K562 (cell line): ENCODE results near the gene HOXD9.

Experiments
- ELF1 ChIP-seq: fragments of 200-800 bp; sonication (Bioruptor generic); IDR thresholded peaks from 2 replicates; pipeline ENCODE4 v1.6.1; 2016; ENCODE audit warnings: missing genetic modification characterization, missing compliant biosample characterization
- HCFC1 ChIP-seq: IDR thresholded peaks from 2 replicates; pipeline ENCODE4 v1.6.1; 2012; ENCODE audit warnings: low read depth, low read length, improper control_type of control experiment
- SPI1 ChIP-seq: IDR thresholded peaks from 2 replicates; pipeline ENCODE4 v1.6.1; 2011; ENCODE audit warnings: low read depth, low read length, control low read depth, borderline replicate concordance
- TOE1 ChIP-seq, 2 experiments: fragments of 450-650 bp in 1 of 2; sonication (generic) in 1 of 2; formaldehyde crosslinking in 1 of 2; IDR thresholded peaks; 2 replicates each; pipeline versions ENCODE4 v1.7.1 to v1.8.0; 2016 to 2022; ENCODE audit warnings: borderline replicate concordance in 2 of 2, mild to moderate bottlenecking in 2 of 2, antibody characterized with exemption in 1 of 2, inconsistent platforms in 1 of 2, low read depth in 1 of 2, missing genetic modification reagents in 1 of 2, moderate library complexity in 1 of 2
- YY1 ChIP-seq, 3 experiments: IDR thresholded peaks; 2 replicates each; pipeline ENCODE4 v1.6.1; 2011; ENCODE audit warnings: low read length in 2 of 3, mild to moderate bottlenecking in 2 of 3, moderate library complexity in 2 of 3, borderline replicate concordance in 1 of 3, control low read depth in 1 of 3, low read depth in 1 of 3; ENCODE audit not compliant: insufficient read depth in 3 of 3, insufficient replicate concordance in 2 of 3, control insufficient read depth in 1 of 3, insufficient read length in 1 of 3; ENCODE audit errors: extremely low read depth in 1 of 3
- TF ChIP-seq, protein P1 (sequence below): sonication (generic); formaldehyde crosslinking; IDR thresholded peaks from 2 replicates; pipeline ENCODE4 v1.5.0; 2020; ENCODE audit warnings: missing genetic modification reagents

DNA sequence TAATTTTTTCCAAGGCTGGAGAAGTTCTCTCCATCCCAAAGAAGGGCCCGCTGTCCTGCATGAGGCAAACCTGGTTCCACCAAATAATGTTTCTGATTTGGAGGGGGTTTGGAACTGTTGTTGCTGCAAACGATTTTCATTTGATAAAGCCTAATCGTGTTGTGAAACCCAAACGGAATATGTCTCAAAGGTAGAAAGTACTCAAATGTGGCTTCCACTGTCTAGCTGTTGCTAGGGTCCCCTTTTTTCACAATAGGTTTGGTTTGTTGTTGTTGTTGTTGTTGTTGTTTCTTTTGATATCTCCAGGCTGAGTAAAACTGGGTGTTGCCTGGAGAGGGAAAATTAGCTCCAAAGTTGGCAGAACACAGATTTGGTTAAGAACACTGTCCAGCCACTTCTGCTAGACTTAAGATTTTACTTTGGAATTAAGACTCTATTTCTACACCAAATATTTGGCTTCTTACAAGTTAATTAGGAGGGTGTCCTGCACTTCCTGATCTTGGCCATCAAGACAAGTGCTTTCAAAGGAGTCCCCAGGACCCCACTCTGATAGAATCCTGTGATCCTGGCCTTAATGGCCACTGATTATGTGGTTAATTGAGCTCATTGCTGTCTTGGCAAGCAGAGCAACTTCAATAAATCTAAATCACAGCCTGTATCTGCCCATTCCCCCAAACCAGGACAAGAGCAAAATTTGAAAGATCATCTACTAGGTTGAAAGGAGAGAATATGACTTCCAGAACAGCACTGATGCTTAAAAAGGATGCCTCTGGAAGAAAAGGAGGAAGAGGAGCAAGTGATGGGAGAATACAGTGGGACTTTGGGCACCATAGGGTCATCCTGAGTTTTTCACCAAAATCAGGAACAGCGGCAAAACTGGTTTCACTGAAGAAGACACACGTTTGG lies 33.3 kb upstream of the HOXD9 start:
- no peak for TF ChIP-seq HCFC1
- TF ChIP-seq TOE1 (IDR thresholded peaks at IDR 0.05; ENCODE audit: borderline replicate concordance) = no peak
- TF ChIP-seq TOE1 (CRISPR knock-in tag; IDR thresholded peaks at IDR 0.05; ENCODE audit: borderline replicate concordance, low read depth) = no peak
- no peak for TF ChIP-seq SPI1
- TF ChIP-seq ELF1 = no peak
- no peak for TF ChIP-seq YY1 (IDR thresholded peaks at IDR 0.05; ENCODE audit: borderline replicate concordance in 1 of 3, control insufficient read depth in 1 of 3, extremely low read depth in 1 of 3, insufficient read depth in 3 of 3, insufficient read length in 1 of 3, insufficient replicate concordance in 2 of 3, low read depth in 1 of 3, low read length in 2 of 3)
- TF ChIP-seq, protein P1, sequence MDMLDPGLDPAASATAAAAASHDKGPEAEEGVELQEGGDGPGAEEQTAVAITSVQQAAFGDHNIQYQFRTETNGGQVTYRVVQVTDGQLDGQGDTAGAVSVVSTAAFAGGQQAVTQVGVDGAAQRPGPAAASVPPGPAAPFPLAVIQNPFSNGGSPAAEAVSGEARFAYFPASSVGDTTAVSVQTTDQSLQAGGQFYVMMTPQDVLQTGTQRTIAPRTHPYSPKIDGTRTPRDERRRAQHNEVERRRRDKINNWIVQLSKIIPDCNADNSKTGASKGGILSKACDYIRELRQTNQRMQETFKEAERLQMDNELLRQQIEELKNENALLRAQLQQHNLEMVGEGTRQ (CRISPR knock-in tag) = no peak
